D721Med (cell line): ENCODE measurements around the gene WNK1.
"Not testable (repeated sequence)": the region's sequence is repeated elsewhere in the genome, so short reads cannot be mapped to it uniquely, and the experiment has no call there.

ENCODE experiments used
- DNase-seq: peaks from one replicate; pipeline ENCODE4 v3.0.0; 2011; ENCODE audit warnings: low spot score; ENCODE audit not compliant: insufficient read length
- FAIRE-seq: peaks from 2 replicates; lab custom pipeline; 2011; peaks lifted over from hg19 to GRCh38; lab: Jason Lieb, UNC
- CTCF ChIP-seq: IDR thresholded peaks from 2 replicates; pipeline ENCODE4 v1.5.1; 2012; ENCODE audit warnings: mild to moderate bottlenecking, control low read depth; ENCODE audit not compliant: insufficient read depth; ENCODE audit errors: missing control alignments

Gene WNK1

DNA sequence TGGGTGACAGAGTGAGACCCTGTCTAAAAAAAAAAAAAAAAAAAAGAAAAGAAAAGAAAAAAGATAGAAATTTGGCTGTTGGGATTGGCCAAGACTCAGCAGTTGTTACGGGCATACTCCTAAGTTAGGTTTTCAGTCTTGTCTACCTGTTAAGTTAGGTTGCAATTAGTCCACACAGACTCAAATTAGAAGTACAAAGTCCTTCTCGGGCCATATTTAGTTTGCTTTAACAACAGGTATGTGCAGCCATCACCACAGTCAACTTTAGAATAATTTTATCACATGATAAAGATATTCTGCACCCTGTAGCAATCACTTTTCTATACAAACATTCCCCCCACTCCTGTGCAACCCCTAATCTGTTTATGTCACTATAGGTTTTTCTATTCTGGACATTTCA lies 85.2 kb downstream of the WNK1 start:
- TF ChIP-seq CTCF = no peak
- no peak for DNase-seq
- no peak for FAIRE-seq

- TF ChIP-seq CTCF = no peak
- DNase-seq (no peak), FAIRE-seq (no peak)
Observed at GRCh38 chr12:843609-844008, 91.2 kb downstream of the WNK1 start.

DNA sequence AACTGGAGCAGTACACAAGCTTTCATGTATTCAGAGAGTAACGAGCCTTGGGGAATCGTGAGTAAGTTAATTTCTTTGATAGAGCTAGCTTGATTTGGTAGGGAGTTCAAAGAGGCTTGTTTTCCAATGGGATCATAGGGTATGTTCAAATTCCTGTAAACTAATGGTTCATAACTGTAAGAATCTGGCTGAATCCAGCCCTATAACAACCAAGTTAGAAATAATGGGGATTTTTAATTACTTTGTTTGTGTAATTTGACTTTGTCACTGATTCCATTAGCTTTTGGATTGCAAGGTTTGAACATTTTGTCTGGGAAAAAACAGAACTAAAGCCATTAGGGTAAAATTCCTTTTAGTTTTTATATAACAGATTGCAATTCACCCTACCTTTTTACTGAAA lies 94.0 kb downstream of the WNK1 start:
- TF ChIP-seq CTCF = no peak
- FAIRE-seq = no peak
- no peak for DNase-seq

GRCh38 chr12:848173-848865 lies 95.9 kb downstream of the WNK1 start:
- DNase-seq (no peak), FAIRE-seq (no peak)
- no peak for TF ChIP-seq CTCF

DNA sequence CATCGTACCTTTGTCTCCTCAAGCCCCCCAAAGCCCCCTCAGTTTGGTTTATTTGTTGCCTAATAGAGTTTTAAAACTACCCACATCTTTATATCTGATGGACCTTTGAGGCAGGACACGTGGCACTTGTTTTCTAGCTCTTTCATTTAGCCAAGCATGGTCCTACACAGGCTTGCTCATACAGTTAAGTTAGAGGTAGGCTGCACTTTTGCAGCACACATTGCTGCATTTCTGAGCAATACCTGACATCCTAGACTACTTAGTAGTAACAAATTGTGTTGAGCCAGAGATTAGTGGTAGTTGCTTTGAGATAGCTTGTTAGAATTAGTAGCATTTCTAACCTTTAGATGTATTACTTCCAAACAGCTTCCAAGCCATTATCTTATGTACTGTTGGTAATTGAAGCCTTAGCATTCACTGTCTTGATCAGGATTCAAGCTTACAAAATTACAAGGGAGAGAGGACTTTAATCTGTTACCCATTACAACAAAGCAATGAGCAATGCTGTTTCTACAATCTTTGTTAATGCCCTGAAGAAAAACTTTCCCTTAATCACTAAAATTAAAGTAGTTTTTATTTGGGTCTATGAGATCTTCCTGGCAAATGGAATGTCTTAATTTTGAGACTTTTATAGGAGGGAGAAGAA lies 96.6 kb downstream of the WNK1 start:
- no peak for DNase-seq
- FAIRE-seq = no peak

GRCh38 chr12:849733-850437 lies 97.5 kb downstream of the WNK1 start:
- not testable (repeated sequence) for FAIRE-seq, DNase-seq

More for the DNA sequence above, 96.6 kb downstream of the WNK1 start:
- TF ChIP-seq CTCF = no peak

DNA sequence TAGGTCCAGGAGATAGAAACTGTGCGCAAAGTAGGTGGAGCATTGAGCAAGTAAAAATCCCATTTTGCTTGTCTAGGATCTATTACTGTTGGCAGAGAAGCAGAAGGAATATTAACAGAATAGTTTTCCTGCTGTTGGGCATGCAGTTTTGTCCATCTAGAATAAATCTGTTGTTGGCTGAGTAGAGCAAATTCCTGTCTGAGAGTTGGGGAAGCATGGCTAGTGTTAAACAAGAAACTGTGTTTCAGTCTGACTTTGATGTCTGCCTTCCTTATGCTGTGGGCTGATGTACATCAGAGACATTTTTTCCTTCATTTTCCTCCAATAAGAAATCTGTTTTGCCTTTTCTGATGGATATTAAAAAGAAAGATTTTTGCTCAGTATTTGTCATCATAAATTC lies 99.0 kb downstream of the WNK1 start:
- FAIRE-seq (no peak), DNase-seq (no peak)
- no peak for TF ChIP-seq CTCF
